A549 (cell line): ENCODE measurements around the gene MADD.

Source experiments
- CHD2 ChIP-seq: fragments of 150-350 bp; IDR thresholded peaks from 2 replicates; pipeline ENCODE4 v1.6.1; 2014; ENCODE audit warnings: low read length; ENCODE audit not compliant: partially characterized antibody
- EP300 ChIP-seq, 2 experiments: fragments of >200 bp; sonication (Bioruptor Twin); formaldehyde crosslinking; IDR thresholded peaks; 2 replicates in 1 of 2; 3 replicates in 1 of 2; pipeline ENCODE4 v1.6.1; 2016 to 2017
- ESRRA ChIP-seq: fragments of 150-350 bp; IDR thresholded peaks from 2 replicates; pipeline ENCODE4 v1.6.1; 2014; ENCODE audit warnings: mild to moderate bottlenecking, low read length, borderline replicate concordance
- HDAC2 ChIP-seq: fragments of 200-600 bp; sonication (generic); IDR thresholded peaks from 2 replicates; pipeline ENCODE4 v1.6.1; 2016
- NR3C1 ChIP-seq: fragments of >200 bp; sonication (Bioruptor Twin); formaldehyde crosslinking; IDR thresholded peaks from 3 replicates; pipeline ENCODE4 v1.6.1; 2017
- POLR2A ChIP-seq: IDR thresholded peaks from 2 replicates; pipeline ENCODE4 v1.6.1; 2012; ENCODE audit warnings: mild to moderate bottlenecking, low read length
- POLR2AphosphoS2 ChIP-seq: conservative IDR thresholded peaks from 2 replicates; pipeline ENCODE4 v1.6.1; 2012; ENCODE audit warnings: low read length, improper control_type of control experiment, inconsistent platforms
- RARB ChIP-seq: fragments of 250-450 bp; sonication (Bioruptor Pico); IDR thresholded peaks from 2 replicates; pipeline ENCODE4 v1.8.0; 2021; ENCODE audit warnings: mild to moderate bottlenecking, moderate library complexity
- RFX5 ChIP-seq: fragments of 450-650 bp; IDR thresholded peaks from 2 replicates; pipeline ENCODE4 v1.7.1; 2014; ENCODE audit warnings: antibody characterized with exemption, mild to moderate bottlenecking, moderate library complexity
- SMC3 ChIP-seq: fragments of >200 bp; sonication (Bioruptor Twin); formaldehyde crosslinking; IDR thresholded peaks from 3 replicates; pipeline ENCODE4 v1.6.1; 2018; ENCODE audit warnings: inconsistent platforms
- TF ChIP-seq, protein P1 (sequence below): fragments of >200 bp; sonication (Bioruptor Twin); formaldehyde crosslinking; IDR thresholded peaks from 3 replicates; pipeline ENCODE4 v1.5.1; 2016

DNA sequence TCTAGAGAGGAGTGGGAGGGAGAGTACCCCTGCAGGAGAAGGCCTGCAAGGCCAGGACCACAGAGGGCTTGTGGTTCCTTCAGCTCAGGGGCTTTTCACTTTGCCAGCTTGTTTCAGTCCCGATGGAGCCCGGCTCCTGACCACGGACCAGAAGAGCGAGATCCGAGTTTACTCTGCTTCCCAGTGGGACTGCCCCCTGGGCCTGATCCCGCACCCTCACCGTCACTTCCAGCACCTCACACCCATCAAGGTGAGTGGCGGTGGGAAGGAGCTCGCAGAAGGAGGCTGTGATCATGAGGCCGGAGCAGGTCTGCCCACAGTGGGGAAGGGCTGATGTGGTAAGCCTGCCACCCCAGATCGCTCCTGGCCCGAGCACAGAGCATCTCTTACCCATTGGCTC is 34.8 kb upstream of the MADD start:
- TF ChIP-seq, protein P1, sequence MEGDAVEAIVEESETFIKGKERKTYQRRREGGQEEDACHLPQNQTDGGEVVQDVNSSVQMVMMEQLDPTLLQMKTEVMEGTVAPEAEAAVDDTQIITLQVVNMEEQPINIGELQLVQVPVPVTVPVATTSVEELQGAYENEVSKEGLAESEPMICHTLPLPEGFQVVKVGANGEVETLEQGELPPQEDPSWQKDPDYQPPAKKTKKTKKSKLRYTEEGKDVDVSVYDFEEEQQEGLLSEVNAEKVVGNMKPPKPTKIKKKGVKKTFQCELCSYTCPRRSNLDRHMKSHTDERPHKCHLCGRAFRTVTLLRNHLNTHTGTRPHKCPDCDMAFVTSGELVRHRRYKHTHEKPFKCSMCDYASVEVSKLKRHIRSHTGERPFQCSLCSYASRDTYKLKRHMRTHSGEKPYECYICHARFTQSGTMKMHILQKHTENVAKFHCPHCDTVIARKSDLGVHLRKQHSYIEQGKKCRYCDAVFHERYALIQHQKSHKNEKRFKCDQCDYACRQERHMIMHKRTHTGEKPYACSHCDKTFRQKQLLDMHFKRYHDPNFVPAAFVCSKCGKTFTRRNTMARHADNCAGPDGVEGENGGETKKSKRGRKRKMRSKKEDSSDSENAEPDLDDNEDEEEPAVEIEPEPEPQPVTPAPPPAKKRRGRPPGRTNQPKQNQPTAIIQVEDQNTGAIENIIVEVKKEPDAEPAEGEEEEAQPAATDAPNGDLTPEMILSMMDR: no peak
- no peak for TF ChIP-seq NR3C1
- no peak for TF ChIP-seq RARB (CRISPR knock-in tag)
- no peak for TF ChIP-seq CHD2
- TF ChIP-seq SMC3: no peak
- TF ChIP-seq POLR2A: no peak
- no peak for TF ChIP-seq ESRRA
- TF ChIP-seq EP300 (IDR thresholded peaks at IDR 0.05): no peak
- TF ChIP-seq POLR2AphosphoS2: no peak
- TF ChIP-seq HDAC2: no peak
- TF ChIP-seq RFX5: no peak
